Measurements from ENCODE around the gene FYB1.

DNA sequence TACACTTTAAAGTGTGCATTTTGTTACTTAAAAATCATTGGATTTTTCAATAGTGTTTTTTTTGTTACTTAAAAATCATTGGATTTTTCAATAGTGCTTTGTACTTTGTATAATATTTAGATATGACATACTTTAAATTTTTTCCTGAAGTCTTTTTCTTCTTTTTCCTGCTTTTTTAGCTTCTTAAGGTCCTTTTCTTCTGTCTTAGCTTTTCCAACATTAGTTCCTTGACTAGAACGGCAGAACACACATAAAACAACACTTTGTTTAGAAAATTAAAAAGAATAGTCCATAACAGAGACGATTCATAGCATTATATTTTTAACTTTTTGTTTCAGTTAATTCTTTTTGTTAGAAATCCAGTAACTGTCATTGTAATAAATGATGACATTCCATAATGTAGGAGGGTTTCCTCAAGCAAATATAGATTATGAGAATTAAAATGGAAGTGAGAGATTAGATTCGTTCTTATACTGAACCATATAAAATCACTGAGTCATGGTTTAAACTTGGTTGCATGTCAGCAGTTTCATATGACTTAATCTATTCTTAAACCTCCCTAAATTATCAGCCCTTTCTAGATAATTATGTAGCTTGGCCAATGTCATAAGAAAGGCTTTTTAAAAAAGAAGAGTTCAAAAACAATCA is 99.8 kb downstream of the FYB1 start:
- TF ChIP-seq EZH2 (IDR thresholded peaks at IDR 0.05; ENCODE audit: borderline replicate concordance, low read length): no peak
- TF ChIP-seq, protein P1, sequence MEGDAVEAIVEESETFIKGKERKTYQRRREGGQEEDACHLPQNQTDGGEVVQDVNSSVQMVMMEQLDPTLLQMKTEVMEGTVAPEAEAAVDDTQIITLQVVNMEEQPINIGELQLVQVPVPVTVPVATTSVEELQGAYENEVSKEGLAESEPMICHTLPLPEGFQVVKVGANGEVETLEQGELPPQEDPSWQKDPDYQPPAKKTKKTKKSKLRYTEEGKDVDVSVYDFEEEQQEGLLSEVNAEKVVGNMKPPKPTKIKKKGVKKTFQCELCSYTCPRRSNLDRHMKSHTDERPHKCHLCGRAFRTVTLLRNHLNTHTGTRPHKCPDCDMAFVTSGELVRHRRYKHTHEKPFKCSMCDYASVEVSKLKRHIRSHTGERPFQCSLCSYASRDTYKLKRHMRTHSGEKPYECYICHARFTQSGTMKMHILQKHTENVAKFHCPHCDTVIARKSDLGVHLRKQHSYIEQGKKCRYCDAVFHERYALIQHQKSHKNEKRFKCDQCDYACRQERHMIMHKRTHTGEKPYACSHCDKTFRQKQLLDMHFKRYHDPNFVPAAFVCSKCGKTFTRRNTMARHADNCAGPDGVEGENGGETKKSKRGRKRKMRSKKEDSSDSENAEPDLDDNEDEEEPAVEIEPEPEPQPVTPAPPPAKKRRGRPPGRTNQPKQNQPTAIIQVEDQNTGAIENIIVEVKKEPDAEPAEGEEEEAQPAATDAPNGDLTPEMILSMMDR (conservative IDR thresholded peaks at IDR 0.05 in 1 of 2, IDR thresholded peaks at IDR 0.05 in 1 of 2; ENCODE audit: extremely low read depth in 1 of 2, insufficient read depth in 1 of 2, low read depth in 1 of 2, low read length in 2 of 2): no peak
